Neural crest cell (in vitro differentiated cells): ENCODE measurements around the gene MAML3. TPM values are rescaled to one million over a fixed set of nuclear protein-coding genes. Genes with fewer than 3 reads are reported as not detected.

ENCODE experiments used
- DNase-seq: peaks from one replicate; pipeline ENCODE4 v3.0.0; 2021; ENCODE audit warnings: low read depth, mixed read lengths, low spot score
- H3K27ac Mint-ChIP-seq: one replicate; pipeline ENCODE4 v1.8.0; 2021; ENCODE audit warnings: mild to moderate bottlenecking, mixed read lengths; ENCODE audit not compliant: unreplicated experiment
- H3K27me3 Mint-ChIP-seq: 2 replicates; pipeline ENCODE4 v1.8.0; 2021; ENCODE audit warnings: low read depth, mild to moderate bottlenecking, mixed read lengths
- H3K36me3 Mint-ChIP-seq: 2 replicates; pipeline ENCODE4 v1.8.0; 2021; ENCODE audit warnings: low read depth, mild to moderate bottlenecking, mixed read lengths
- H3K4me1 Mint-ChIP-seq: 2 replicates; pipeline ENCODE4 v1.8.0; 2021; ENCODE audit warnings: mixed read lengths
- H3K4me3 Mint-ChIP-seq: one replicate; pipeline ENCODE4 v1.8.0; 2021; ENCODE audit warnings: mild to moderate bottlenecking, mixed read lengths
- H3K9me3 Mint-ChIP-seq: 2 replicates; pipeline ENCODE4 v1.8.0; 2021; ENCODE audit warnings: mixed read lengths
- CTCF ChIP-seq: fragments of 200-600 bp; sonication (generic); conservative IDR thresholded peaks from 2 replicates; pipeline ENCODE4 v1.5.0; 2021; ENCODE audit warnings: antibody characterized with exemption, mild to moderate bottlenecking
- total RNA-seq: library from RNA; stranded (reverse); gene quantifications from 2 replicates; pipeline ENCODE4 v1.2.1, GENCODE V29; 2021

Gene MAML3
- total RNA-seq, 1 donor from 2014 or later, result 21.8 TPM

GRCh38 chr4:140054861-140055260 is 99.1 kb downstream of the MAML3 start:
- Mint-ChIP-seq H3K27me3 (no peaks in the 10 kb centered on the region), H3K4me1 (peaks cover 28% of the 10 kb centered on the region), H3K9me3 (no peaks in the 10 kb centered on the region), H3K36me3 (no peaks in the 10 kb centered on the region), H3K4me3 (no peak overlapping the region), H3K27ac (no peak overlapping the region)
- no peak for TF ChIP-seq CTCF
- DNase-seq, result no peak

DNA sequence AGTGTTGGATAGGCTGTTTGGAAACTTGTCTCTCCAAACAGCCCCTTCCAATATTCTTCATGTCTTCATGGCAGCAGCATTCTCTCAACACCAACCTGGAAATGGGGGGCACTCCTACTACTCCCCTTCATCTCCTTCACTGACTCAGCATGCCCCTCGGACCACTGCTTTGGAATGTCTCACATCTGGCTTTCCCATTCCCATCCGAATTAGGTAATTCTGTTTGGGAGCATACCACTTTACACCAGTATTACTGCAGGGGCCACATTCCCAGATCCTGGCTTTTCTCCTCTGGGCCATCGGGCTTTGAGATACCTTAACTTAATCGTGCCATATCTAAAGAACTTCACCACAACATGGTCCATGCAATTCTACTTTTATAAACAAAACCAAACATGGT is 100.8 kb downstream of the MAML3 start:
- peak overlapping the region; percentile 21 for H3K4me3 Mint-ChIP-seq
- H3K9me3 Mint-ChIP-seq, result no peaks in the 10 kb centered on the region
- H3K27ac Mint-ChIP-seq, result no peak overlapping the region
- no peak for TF ChIP-seq CTCF
- no peaks in the 10 kb centered on the region for H3K36me3 Mint-ChIP-seq
- peaks cover 37% of the 10 kb centered on the region for H3K4me1 Mint-ChIP-seq
- no peaks in the 10 kb centered on the region for H3K27me3 Mint-ChIP-seq
- DNase-seq, result no peak

GRCh38 chr4:140052050-140052449 is 101.9 kb downstream of the MAML3 start:
- Mint-ChIP-seq H3K4me1 (peaks cover 48% of the 10 kb centered on the region), H3K4me3 (no peak overlapping the region), H3K36me3 (no peaks in the 10 kb centered on the region), H3K27me3 (no peaks in the 10 kb centered on the region), H3K27ac (no peak overlapping the region), H3K9me3 (no peaks in the 10 kb centered on the region)
- TF ChIP-seq CTCF, result peak; percentile 65
- no peak for DNase-seq

DNA sequence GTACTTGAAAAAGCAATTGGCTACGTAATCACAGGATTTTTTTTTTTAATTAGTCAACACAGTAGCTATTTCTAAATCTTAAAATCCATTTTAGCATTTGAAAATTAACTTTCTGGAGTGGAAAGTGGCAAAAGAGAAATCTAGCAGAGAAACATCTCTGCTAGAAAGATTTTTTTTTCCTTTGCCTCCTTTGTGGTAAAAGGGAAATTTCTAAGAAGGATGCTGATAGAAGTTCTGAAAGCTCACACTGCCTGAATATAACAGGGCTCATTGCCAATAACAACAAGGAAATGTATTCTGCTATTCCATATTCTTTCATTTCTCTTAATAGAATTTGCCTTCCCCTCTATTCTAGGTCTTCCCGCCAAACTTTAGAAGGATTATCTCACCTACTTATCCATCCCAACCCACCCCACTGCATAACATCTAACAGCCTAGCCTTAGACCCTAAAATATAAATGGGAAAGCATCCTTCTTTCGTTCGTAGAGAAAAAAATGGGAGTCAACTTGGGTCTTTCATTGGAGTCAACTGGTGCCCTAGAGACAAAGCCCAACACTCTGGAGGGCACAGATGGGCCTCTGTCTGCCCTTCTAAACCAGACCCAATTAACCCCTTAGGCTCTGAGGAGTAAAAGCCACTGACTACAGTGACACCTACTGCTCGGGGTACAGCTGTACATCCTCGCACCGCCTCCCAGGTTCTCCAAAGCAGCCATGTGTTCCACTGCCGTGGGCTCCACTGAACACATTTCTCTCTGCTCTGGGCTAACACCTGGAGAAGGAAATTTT is 103.9 kb downstream of the MAML3 start:
- Mint-ChIP-seq H3K9me3 (no peaks in the 10 kb centered on the region), H3K4me1 (peaks cover 59% of the 10 kb centered on the region), H3K36me3 (no peaks in the 10 kb centered on the region), H3K27ac (peak overlapping the region; percentile 12), H3K4me3 (peak overlapping the region; percentile 75), H3K27me3 (no peaks in the 10 kb centered on the region)
- DNase-seq, result peak; percentile 26
- peak; percentile 63 for TF ChIP-seq CTCF

DNA sequence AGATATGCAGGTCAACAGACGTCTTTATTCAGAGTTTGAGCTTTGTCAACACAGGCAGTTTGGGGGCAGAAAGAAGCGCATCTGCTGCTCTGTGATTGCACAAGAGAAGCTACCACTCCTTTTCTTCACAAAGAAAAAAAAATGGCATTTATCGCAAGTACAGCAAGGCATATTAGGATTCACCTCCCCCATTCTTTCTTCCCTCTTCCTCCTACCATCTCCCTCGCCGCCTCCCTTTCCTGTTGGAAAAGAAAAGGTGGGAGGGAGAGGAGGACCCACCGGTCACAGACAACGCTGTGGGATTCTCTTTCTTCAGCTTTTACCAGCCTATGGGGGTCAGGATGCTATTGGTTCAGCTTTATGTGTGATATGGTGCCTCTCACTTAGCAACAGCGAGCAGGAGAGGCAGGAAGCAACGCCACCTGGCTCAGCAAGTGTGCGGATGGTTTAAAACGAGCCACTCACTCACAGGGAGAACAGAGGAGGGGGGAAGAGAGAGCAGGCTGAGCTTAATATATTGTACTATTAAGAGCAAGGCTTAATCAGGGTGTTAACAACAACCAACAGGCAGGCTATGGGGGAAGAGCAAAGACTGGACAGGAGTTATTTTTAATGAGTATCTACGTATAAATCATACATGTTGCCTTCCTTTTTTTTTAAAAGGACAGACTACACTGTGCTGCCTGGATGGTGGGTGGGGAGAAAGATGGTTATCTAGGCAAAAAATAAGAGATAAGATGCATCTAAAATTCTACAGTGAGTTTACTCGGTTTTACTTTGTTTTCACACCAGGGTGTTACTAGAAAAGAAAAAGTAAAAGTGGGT is 104.7 kb downstream of the MAML3 start:
- DNase-seq, result peak; percentile 32
- H3K27me3 Mint-ChIP-seq, result no peaks in the 10 kb centered on the region
- peaks cover 67% of the 10 kb centered on the region for H3K4me1 Mint-ChIP-seq
- peak overlapping the region; percentile 80 for H3K4me3 Mint-ChIP-seq
- H3K9me3 Mint-ChIP-seq, result no peaks in the 10 kb centered on the region
- H3K27ac Mint-ChIP-seq, result peak overlapping the region; percentile 98
- H3K36me3 Mint-ChIP-seq, result no peaks in the 10 kb centered on the region
- TF ChIP-seq CTCF, result no peak
